Muscle of arm (tissue), 12 donors: ENCODE measurements around the gene EHBP1L1. TPM values are rescaled to one million over a fixed set of nuclear protein-coding genes. Genes with fewer than 3 reads are reported as not detected.
"Not testable (repeated sequence)": the region's sequence is repeated elsewhere in the genome, so short reads cannot be mapped to it uniquely, and the experiment has no call there.

Experiments
- DNase-seq: peaks from one replicate; pipeline ENCODE4 v3.0.0-alpha.2; 2013
- polyA plus RNA-seq, 12 donors: library from polyadenylated mRNA; unstranded; fragments of 120-200 nt; gene quantifications; one replicate each; pipeline ENCODE4 v1.2.1, GENCODE V29; 2013; ENCODE audit not compliant: insufficient read length in 12 of 12

EHBP1L1 gene
- polyA plus RNA-seq, 12 donors = 153 to 369 (median 276) TPM

- DNase-seq = no peak
Measured at GRCh38 chr11:65558930-65559509, 16.8 kb upstream of the EHBP1L1 start.

- no peak for DNase-seq
Measured at GRCh38 chr11:65559535-65559934, 16.3 kb upstream of the EHBP1L1 start.

- no peak for DNase-seq
Measured at GRCh38 chr11:65559951-65560537, 15.8 kb upstream of the EHBP1L1 start.

GRCh38 chr11:65560555-65561418, 15.1 kb upstream of the EHBP1L1 start:
- DNase-seq = peak; percentile 70

GRCh38 chr11:65562020-65562419, 13.8 kb upstream of the EHBP1L1 start:
- no peak for DNase-seq

GRCh38 chr11:65562788-65563187, 13.1 kb upstream of the EHBP1L1 start:
- DNase-seq = no peak

GRCh38 chr11:65563601-65564000, 12.3 kb upstream of the EHBP1L1 start:
- DNase-seq = no peak

GRCh38 chr11:65564879-65565559, 10.8 kb upstream of the EHBP1L1 start:
- DNase-seq = not testable (repeated sequence)

GRCh38 chr11:65565624-65566453, 10.0 kb upstream of the EHBP1L1 start:
- DNase-seq = no peak

GRCh38 chr11:65569164-65569972, 6.5 kb upstream of the EHBP1L1 start:
- no peak for DNase-seq

- peak; percentile 97 for DNase-seq
Measured at GRCh38 chr11:65569973-65570918, 5.6 kb upstream of the EHBP1L1 start, which contains the start of gene ZNRD2. Gene ZNRD2 (plus strand): TSS chr11:65570477. CDS start chr11:65570492, 15 bp downstream.

GRCh38 chr11:65571420-65571819, 4.4 kb upstream of the EHBP1L1 start:
- DNase-seq = no peak

- no peak for DNase-seq
Measured at GRCh38 chr11:65571940-65572339, 3.9 kb upstream of the EHBP1L1 start.

GRCh38 chr11:65572356-65573051, 3.3 kb upstream of the EHBP1L1 start, which contains the start of gene FAM89B:
Gene FAM89B (plus strand): TSS chr11:65572538. CDS start chr11:65572670, 132 bp downstream.
- DNase-seq = peak; percentile 94

- DNase-seq = no peak
Measured at GRCh38 chr11:65573391-65574079, 2.3 kb upstream of the EHBP1L1 start.

GRCh38 chr11:65574109-65574810, 1.6 kb upstream of the EHBP1L1 start:
- DNase-seq = peak; percentile 94
